ENCODE measurements around the gene EXOC3L4. TPM values are rescaled to one million over a fixed set of nuclear protein-coding genes. Genes with fewer than 3 reads are reported as not detected.
"Not testable (repeated sequence)": the region's sequence is repeated elsewhere in the genome, so short reads cannot be mapped to it uniquely, and the experiment has no call there.

EXOC3L4 gene
- polyA plus RNA-seq, 1 donor (not counting 4 experiments of a cell fraction or from before 2014, with no cell fraction given): not detected

DNA sequence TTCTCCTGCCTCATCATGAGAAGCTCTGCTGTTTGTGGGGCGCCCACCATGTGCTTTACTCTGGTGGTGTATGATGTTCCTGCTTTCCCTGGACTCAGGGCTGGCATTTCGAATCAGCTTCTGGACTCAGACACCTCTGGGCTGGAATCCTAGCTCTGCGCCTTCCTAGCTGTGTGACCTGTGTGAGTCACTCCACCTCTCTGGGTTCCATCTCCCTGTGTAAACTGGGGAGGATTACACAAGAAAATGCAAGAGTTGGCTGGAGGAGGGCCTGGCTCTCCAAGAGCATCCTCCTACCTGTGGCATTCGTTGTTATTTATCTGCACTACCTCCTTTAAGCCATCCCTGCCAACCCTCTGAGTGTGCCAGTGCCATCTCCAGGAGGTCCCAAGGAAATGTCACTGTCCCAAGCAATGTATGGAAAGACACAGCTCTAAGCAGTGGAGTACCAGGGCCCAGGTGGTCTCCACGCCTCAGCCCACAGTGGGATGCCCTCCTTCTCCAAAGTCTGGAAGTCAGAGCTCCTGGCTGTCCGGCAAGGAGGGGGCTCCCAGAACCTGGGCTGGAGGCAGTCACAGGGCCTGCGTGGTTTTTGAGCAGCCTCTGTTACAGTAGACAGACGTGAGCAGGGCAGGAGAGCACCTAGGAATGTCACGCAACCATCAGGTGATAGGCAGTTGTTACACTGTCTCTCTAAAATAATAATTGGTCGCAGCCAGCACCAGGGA, 21.5 kb downstream of the EXOC3L4 start:
- TF ChIP-seq EZH2 (IDR thresholded peaks at IDR 0.05; ENCODE audit: low read length) (no peak), CTCF (optimal IDR thresholded peaks at IDR 0.05 in 1 of 3, IDR thresholded peaks at IDR 0.05 in 1 of 3, conservative IDR thresholded peaks at IDR 0.05 in 1 of 3; ENCODE audit: extremely low read depth in 1 of 3, insufficient read depth in 2 of 3, low read length in 3 of 3) (no peak)
- H4K20me1 ChIP-seq (ENCODE audit: control insufficient read depth, extremely low read depth, insufficient read depth, low read length): no peaks in the 10 kb centered on the region
- no peaks in the 10 kb centered on the region for H3K79me2 ChIP-seq (ENCODE audit: control insufficient read depth, insufficient read depth, low read length)
- H3K9me3 ChIP-seq (ENCODE audit: control insufficient read depth, low read depth, low read length): no peaks in the 10 kb centered on the region
- H3K9ac ChIP-seq (ENCODE audit: control insufficient read depth, extremely low read depth, insufficient read depth, low read length): no peak overlapping the region
- no peaks in the 10 kb centered on the region for H3K4me1 ChIP-seq (ENCODE audit: control insufficient read depth, extremely low read depth, insufficient read depth, low read length)
- no peak overlapping the region for H3K27ac ChIP-seq (ENCODE audit: control insufficient read depth, insufficient read depth, low read length)
- peaks cover 3% of the 10 kb centered on the region for H3K27me3 ChIP-seq (ENCODE audit: control insufficient read depth, extremely low read depth, insufficient read depth, low read length)
- H3K9me1 ChIP-seq (ENCODE audit: control insufficient read depth, extremely low read depth, insufficient read depth, low read length): no peaks in the 10 kb centered on the region
- DNase-seq (ENCODE audit: low read depth, low spot score): no peak
- H3K4me2 ChIP-seq (ENCODE audit: control insufficient read depth, extremely low read depth, insufficient read depth, low read depth, low read length): no peak overlapping the region
- no peak overlapping the region for H2AFZ ChIP-seq (ENCODE audit: control insufficient read depth, low read length)
- FAIRE-seq: no peak
- dilution Hi-C loops (cut with MboI; ENCODE audit: extremely low pct_ligation_motif_present, low sequenced_read_pairs): no loop called here
- no peaks in the 10 kb centered on the region for H3K36me3 ChIP-seq (ENCODE audit: control insufficient read depth in 2 of 2, extremely low read depth in 1 of 2, insufficient read depth in 2 of 2, low read length in 2 of 2)
- no peak overlapping the region for H3K4me3 ChIP-seq (ENCODE audit: control insufficient read depth in 2 of 3, extremely low read depth in 1 of 3, insufficient read depth in 2 of 3, low read depth in 1 of 3, low read length in 3 of 3)

GRCh38 chr14:103116636-103117035, 22.1 kb downstream of the EXOC3L4 start:
- Histone ChIP-seq H3K4me3 (ENCODE audit: control insufficient read depth in 2 of 3, extremely low read depth in 1 of 3, insufficient read depth in 2 of 3, low read depth in 1 of 3, low read length in 3 of 3) (no peak overlapping the region), H3K9me3 (ENCODE audit: control insufficient read depth, low read depth, low read length) (no peaks in the 10 kb centered on the region), H3K4me1 (ENCODE audit: control insufficient read depth, extremely low read depth, insufficient read depth, low read length) (no peaks in the 10 kb centered on the region), H3K9ac (ENCODE audit: control insufficient read depth, extremely low read depth, insufficient read depth, low read length) (no peak overlapping the region), H3K4me2 (ENCODE audit: control insufficient read depth, extremely low read depth, insufficient read depth, low read depth, low read length) (no peak overlapping the region), H3K36me3 (ENCODE audit: control insufficient read depth in 2 of 2, extremely low read depth in 1 of 2, insufficient read depth in 2 of 2, low read length in 2 of 2) (no peaks in the 10 kb centered on the region), H3K27me3 (ENCODE audit: control insufficient read depth, extremely low read depth, insufficient read depth, low read length) (peaks cover 7% of the 10 kb centered on the region), H3K79me2 (ENCODE audit: control insufficient read depth, insufficient read depth, low read length) (no peaks in the 10 kb centered on the region), H3K9me1 (ENCODE audit: control insufficient read depth, extremely low read depth, insufficient read depth, low read length) (no peaks in the 10 kb centered on the region), H3K27ac (ENCODE audit: control insufficient read depth, insufficient read depth, low read length) (no peak overlapping the region), H2AFZ (ENCODE audit: control insufficient read depth, low read length) (no peak overlapping the region), H4K20me1 (ENCODE audit: control insufficient read depth, extremely low read depth, insufficient read depth, low read length) (no peaks in the 10 kb centered on the region)
- no peak for TF ChIP-seq CTCF (optimal IDR thresholded peaks at IDR 0.05 in 1 of 3, IDR thresholded peaks at IDR 0.05 in 1 of 3, conservative IDR thresholded peaks at IDR 0.05 in 1 of 3; ENCODE audit: extremely low read depth in 1 of 3, insufficient read depth in 2 of 3, low read length in 3 of 3)
- TF ChIP-seq EZH2 (IDR thresholded peaks at IDR 0.05; ENCODE audit: low read length): no peak
- DNase-seq (ENCODE audit: low read depth, low spot score) (no peak), FAIRE-seq (no peak)
- dilution Hi-C loops (cut with MboI; ENCODE audit: extremely low pct_ligation_motif_present, low sequenced_read_pairs): no loop called here

DNA sequence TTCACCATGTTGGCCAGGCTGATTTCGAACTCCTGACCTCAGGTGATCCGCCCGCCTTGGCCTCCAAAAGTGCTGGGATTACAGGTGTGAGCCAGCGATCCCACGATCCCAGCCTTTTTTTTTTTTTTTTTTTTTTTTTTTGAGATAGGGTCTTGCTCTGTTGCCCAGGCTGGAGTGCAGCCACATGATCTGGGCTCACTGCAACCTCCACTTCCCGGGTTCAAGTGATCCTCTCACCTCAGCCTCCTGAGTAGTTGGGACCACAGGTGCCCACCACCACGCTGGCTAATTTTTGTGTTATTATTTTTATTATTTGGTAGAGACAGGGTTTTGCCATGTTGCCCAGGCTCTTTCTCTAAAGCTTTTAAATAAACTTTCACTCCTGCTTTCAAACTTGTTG, 23.0 kb downstream of the EXOC3L4 start:
- H3K9ac ChIP-seq (ENCODE audit: control insufficient read depth, extremely low read depth, insufficient read depth, low read length); H3K4me2 ChIP-seq (ENCODE audit: control insufficient read depth, extremely low read depth, insufficient read depth, low read depth, low read length): not testable (repeated sequence)
- peaks cover 14% of the 10 kb centered on the region for H3K27me3 ChIP-seq (ENCODE audit: control insufficient read depth, extremely low read depth, insufficient read depth, low read length)

More for the DNA sequence above, 23.0 kb downstream of the EXOC3L4 start:
- H3K9me3 ChIP-seq (ENCODE audit: control insufficient read depth, low read depth, low read length); FAIRE-seq; H3K4me3 ChIP-seq (ENCODE audit: control insufficient read depth in 2 of 3, extremely low read depth in 1 of 3, insufficient read depth in 2 of 3, low read depth in 1 of 3, low read length in 3 of 3); DNase-seq (ENCODE audit: low read depth, low spot score); H4K20me1 ChIP-seq (ENCODE audit: control insufficient read depth, extremely low read depth, insufficient read depth, low read length); dilution Hi-C loops (cut with MboI; ENCODE audit: extremely low pct_ligation_motif_present, low sequenced_read_pairs); H3K9me1 ChIP-seq (ENCODE audit: control insufficient read depth, extremely low read depth, insufficient read depth, low read length); H3K27ac ChIP-seq (ENCODE audit: control insufficient read depth, insufficient read depth, low read length); H3K4me1 ChIP-seq (ENCODE audit: control insufficient read depth, extremely low read depth, insufficient read depth, low read length); H3K36me3 ChIP-seq (ENCODE audit: control insufficient read depth in 2 of 2, extremely low read depth in 1 of 2, insufficient read depth in 2 of 2, low read length in 2 of 2); H3K79me2 ChIP-seq (ENCODE audit: control insufficient read depth, insufficient read depth, low read length); H2AFZ ChIP-seq (ENCODE audit: control insufficient read depth, low read length): not testable (repeated sequence)
